Body of pancreas (tissue), 4 donors: ENCODE data around the gene SRGAP1.

Experiments
- POLR2A ChIP-seq, 3 donors: fragments of 450-650 bp; IDR thresholded peaks; one replicate each; pipeline ENCODE4 v1.6.1; 2016; ENCODE audit warnings: antibody characterized with exemption in 3 of 3, mild to moderate bottlenecking in 2 of 3
- TF ChIP-seq, protein P1 (sequence below), 7 experiments: fragments of 450-650 bp in 4 of 7; fragments of 200-600 bp in 3 of 7; sonication (generic) in 3 of 7; IDR thresholded peaks; one replicate each; pipeline ENCODE4 v1.5.1; 2016 to 2019; ENCODE audit warnings: antibody characterized with exemption in 7 of 7

DNA sequence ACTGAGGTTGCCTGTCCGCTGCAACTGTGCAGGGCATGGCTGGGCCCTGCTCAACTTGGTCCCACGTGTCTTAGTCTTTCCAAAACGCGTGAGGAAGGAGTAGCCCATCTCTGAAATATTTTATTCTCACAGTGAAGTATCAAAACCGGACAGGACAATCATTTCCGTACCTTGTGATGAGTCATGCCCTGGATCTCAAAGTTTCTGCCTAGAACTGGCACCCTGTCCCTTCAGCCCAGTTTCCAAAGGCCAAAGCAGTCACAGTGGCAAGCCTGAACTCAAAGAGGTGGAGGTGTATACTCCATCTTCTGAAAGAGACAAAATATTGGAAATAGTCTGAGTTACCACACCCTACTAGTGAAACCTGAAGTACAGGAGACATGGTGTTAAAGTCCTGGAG, 28.5 kb upstream of the SRGAP1 start:
- TF ChIP-seq, protein P1, sequence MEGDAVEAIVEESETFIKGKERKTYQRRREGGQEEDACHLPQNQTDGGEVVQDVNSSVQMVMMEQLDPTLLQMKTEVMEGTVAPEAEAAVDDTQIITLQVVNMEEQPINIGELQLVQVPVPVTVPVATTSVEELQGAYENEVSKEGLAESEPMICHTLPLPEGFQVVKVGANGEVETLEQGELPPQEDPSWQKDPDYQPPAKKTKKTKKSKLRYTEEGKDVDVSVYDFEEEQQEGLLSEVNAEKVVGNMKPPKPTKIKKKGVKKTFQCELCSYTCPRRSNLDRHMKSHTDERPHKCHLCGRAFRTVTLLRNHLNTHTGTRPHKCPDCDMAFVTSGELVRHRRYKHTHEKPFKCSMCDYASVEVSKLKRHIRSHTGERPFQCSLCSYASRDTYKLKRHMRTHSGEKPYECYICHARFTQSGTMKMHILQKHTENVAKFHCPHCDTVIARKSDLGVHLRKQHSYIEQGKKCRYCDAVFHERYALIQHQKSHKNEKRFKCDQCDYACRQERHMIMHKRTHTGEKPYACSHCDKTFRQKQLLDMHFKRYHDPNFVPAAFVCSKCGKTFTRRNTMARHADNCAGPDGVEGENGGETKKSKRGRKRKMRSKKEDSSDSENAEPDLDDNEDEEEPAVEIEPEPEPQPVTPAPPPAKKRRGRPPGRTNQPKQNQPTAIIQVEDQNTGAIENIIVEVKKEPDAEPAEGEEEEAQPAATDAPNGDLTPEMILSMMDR (IDR thresholded peaks at IDR 0.05), result no peak
- TF ChIP-seq POLR2A (IDR thresholded peaks at IDR 0.05), result no peak
